Activated CD4-positive, alpha-beta T cell treated with anti-CD3 and anti-CD28 coated beads, Interleukin-10, Interleukin-2, amounts not matched to agents 100 ng/mL and 50 ng/mL, durations not matched to agents 16 hours and 8 hours (primary cell): ENCODE measurements around the gene MYO6.

Source experiments
- DNase-seq: peaks from one replicate; pipeline ENCODE4 v3.0.0-alpha.2; 2020

Gene MYO6

DNA sequence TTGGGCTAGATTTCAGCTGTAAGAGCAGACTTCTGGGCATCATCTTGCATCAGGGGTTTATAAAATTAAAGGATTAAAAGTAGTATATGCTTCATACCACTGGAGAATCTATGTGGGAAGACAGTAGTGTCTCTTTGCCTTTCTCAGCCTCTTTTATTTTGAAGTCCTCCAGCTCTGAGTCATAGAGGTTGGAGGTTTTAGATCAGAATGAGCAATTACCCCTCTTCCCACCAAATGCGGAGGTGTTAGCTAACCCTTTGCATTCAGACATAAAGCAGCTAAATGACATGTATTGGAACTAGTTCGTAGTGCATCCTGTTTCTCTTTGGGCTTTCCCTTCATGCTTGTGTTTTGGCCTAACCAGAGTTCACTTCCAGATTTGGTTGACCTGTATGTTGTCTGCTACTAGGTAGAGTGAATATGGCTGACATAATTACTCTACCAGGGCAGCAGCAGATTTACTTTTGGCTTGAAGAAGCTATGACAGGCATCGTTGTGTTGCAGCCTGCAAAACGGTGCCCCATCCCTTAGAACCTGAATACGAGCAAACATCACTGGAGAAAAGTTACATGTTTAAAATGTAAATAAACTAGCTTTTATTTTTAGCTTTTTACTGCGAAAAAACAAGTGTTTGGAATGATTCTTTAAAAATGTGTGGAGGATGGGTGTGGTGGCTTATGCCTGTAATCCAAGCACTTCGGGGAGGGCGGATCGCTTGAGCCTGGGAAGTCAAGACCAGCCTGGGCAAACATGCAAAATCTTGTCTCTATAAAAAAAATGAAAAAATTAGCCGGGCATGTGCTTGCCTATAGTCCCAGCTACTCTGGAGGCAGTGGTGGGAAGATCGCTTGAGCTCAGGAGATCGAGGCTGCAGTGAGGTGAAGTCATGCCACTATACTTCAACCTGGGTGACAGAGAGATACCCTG is 82.2 kb downstream of the MYO6 start:
- peak; percentile 89 for DNase-seq

DNA sequence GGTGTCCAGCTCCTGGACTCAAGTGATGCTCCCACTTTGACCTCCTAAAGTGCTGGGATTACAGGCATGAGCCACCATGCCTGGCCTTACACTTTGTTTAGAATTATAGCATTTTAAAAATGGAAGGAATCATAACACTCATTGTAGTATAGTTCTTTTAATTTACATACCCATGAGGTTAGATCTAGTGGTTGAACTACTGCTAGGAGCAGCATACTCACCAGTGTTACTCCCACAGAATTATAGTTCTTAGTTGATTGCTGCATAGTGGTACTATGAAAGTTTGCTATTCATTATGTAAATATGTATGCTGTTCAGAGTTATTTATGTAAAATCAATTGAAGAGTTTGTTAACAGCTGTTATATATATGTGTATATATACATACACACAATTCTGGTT is 85.4 kb downstream of the MYO6 start:
- no peak for DNase-seq

DNA sequence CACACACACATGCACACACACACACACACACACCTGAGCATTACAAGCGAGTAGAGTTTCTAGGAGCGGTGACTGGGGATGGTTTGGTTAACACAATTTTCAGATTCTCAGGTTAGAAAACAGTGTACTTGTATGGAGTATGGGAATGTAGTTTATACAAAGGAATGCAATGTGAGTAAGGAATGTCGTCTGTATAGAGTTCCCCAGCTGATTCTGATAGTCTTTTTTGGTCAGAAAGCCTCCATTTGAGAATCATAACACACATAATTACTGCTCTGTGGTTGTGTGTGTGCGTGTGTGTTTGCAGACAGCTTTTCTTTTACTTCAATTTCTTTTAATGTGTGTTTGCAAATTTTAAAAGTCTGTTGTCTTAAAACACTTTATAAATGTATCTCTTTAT is 93.2 kb downstream of the MYO6 start:
- no peak for DNase-seq

DNA sequence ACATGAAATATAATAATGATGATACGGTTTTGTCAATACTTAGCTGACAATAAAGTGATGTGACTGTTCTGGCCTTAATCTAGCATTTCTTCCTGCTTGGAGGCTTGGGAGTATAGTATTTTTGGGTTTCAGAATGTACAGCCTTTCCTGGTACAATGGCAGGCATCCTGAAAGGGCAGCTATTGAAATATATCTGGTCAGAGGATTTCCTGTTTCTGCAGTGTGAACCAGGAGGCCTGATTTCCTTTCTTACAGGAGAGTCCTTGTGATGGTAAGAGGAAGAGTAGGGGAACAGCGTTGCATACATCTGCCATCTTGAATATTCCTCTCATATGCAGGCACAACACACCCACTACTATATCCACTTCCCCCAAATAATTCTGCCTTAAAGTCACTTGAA is 93.7 kb downstream of the MYO6 start:
- no peak for DNase-seq

DNA sequence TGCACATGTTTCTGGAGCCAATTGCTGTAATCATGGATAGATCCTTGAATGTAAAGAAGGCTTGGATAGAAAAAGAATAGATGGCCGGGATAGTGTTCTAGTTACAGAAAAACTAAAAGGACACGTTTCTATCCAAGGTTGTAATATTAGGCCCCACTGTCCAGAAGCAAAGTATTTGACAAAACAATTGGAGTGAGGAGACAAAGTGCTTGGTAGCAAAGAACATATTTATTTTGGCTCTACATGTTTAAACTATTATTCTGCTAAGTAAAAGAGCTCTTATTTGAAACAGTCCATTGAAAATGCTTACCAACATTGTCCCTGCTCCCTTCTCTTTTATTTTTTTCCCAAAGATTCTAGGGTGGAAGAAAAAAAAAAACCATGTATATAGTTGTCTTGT is 94.4 kb downstream of the MYO6 start:
- DNase-seq, result no peak

DNA sequence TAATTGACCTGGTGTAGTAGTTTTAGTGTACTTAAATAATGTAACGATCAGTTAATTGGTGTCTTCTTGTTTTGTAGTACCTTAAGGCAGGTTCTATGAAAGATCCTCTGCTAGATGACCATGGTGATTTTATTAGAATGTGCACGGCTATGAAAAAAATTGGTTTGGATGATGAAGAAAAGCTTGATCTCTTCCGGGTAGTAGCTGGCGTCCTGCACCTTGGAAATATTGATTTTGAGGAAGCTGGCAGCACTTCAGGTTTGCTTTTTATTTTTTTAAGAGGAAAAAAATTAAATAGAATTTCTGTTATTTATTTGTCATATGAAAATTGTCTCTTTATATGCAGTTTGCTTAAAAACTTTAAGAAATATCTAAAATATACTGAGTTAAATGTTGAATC is 99.2 kb downstream of the MYO6 start:
- no peak for DNase-seq

DNA sequence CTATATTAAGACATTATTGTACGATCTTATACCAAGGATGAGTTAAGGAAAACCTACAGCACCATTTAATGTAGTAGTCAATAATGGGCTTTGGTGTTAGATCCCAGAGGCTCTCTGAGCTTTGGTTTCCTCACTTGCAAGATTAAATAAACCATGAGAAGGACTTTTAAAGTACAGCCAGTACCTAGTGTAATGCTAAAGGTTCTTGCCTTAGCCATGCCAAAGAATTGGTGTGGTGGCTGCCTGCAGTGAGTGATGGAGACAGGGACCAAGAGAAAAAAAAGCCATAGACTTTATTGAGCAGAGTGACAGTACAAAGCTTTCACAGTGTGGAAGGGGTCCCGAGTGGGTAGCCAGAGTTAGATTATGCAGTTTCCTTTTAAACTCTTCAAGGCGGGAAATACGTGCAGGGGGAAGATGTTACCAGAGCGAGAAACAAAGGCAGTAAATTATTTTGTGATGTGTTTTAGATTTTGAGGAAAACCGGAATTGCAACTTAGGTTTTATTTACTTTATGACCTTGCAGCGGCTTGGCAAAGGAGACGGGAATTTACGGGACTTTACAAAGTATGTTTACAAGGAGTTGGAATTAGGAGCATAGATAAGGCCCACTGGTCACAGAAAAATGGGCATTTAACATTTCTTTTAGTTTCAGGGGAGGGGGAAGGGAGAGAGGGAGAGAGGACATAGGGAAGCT is 100.4 kb downstream of the MYO6 start:
- DNase-seq, result no peak

DNA sequence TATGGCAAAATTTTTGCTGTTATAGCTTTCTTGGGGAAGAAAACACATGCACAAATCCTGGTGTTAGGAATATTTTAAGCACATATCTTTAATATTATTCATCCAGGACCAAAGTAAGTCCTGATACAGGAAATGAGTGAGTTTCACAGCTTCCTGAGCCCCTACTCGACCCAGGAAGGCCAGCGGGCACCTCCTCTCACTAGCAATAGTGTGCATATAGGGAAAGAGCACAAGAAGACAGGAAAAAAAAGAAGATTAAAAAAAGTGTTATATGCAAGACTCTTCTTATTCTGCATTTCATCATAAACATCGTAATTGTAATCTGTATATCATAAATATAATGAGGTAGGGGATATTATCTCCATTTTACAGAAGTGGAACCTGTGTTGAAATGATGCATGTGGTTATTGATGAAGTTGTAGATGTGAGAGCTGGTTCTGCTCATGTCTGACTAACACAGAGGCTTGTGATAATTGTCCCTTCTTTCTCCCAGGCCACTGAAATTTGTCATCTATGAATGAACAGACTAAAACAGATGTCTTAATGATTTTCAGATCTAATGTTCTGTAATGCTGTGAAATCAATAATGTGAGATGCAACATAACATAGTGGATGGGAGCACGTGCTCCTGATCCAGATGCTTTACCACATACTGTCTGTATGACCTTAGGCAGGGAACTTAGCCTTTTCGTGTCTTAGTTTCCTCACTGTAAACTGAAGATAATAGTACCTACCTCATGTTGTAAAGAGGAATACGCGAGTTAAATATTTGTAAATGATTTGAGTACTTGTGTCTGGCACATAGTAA is 101.2 kb downstream of the MYO6 start:
- DNase-seq, result no peak

DNA sequence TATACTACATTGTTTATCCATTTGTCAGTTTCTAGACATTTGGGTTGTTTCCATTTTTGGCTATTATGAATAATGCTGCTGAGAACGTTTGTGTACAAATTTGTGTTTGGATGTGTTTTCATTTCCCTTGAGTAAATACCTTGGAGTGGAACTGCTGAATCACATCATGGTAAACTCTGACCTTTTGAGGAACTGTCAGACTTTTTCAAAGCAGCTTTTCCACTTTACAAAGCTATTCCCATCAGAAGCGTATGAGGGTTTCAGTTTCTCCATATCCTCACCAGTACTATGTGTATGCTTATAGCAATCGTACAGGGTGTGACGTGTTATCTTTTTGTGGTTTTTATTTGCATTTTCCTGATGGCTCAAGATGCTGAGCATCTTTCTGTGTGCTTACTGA is 103.7 kb downstream of the MYO6 start:
- no peak for DNase-seq

DNA sequence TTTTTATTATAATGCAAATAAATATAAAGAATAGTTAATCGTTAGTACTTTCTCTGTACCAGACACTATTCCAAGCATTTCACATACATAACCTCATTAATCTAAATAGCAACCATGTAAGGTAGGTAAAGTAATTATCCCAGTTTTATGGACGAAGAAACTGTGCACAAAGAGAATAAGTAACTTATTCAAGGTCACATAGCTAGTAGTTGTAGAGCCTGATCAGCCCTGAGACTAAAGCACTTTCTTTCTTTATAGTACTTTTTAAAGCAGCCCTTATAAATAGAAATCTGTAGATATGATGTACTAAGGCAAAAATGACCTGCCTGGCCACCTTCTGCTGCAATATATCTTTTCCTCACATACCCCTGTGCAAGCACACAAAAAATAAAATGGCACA is 104.8 kb downstream of the MYO6 start:
- no peak for DNase-seq

DNA sequence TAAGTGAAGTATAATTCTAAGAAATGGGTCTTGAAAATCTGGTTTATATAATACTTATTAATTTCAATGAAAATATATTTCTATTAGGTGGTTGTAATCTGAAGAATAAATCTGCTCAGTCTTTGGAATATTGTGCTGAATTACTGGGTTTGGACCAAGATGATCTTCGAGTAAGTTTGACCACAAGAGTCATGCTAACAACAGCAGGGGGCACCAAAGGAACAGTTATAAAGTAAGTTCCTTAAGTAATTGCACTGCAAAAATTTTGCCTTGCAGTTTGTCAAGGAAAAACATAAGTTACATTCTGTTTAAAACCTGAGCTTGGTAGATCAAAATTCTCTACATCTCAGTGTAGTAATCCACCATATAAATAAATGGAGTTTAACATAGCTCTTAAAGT is 106.0 kb downstream of the MYO6 start:
- DNase-seq, result peak; percentile 38

DNA sequence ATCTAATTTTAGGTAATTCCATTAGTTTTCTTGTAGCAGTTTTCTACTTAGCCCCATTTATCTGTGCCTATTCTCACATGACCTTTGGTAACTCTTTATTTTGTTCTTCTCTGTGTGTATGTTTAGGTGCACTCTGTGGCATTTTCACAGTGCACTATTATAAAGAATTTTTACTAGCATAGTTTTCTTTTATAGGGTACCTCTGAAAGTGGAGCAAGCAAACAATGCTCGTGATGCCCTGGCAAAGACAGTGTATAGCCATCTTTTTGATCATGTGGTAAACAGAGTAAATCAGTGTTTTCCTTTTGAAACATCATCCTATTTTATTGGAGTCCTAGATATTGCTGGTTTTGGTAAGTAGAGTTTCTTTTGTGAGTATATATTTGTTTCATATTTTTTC is 107.9 kb downstream of the MYO6 start:
- DNase-seq, result no peak

DNA sequence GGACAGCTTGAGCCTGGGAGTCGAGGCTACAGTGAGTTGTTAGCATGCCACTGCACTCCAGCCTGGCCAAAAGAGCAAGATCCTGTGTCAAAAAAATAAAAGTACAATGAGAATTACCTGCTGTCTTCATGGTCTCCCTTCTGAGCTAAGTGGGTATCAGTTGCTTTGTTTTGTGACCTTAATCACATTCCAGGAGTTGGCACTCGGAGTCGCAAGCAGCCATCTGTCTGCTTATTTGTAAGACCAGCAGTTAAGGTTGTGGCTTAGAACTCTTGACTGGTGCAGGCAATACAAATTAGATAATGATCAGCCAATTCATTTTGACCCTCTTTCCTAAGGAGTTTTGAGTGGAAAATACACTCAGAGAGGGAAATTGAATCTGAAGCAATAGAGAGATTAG is 114.0 kb downstream of the MYO6 start:
- no peak for DNase-seq

DNA sequence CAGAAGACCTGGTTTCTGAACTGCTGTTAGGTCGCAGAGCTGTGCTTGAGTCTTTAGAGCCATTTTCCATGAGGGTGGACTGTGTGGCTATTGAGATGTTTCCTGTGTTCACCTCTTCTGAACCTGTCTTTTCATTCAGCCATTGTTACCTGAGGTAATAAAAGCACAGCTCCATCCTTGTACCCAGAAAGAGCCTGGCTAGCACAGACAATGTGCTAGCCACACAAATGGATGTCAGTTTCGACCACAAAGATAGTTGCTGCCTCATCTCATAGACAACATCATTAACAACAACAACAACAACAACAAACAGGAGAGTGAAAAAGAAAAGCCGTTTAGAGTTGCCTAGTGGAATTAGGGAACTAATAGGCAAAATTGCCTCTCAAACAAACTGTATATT is 114.7 kb downstream of the MYO6 start:
- DNase-seq, result no peak

DNA sequence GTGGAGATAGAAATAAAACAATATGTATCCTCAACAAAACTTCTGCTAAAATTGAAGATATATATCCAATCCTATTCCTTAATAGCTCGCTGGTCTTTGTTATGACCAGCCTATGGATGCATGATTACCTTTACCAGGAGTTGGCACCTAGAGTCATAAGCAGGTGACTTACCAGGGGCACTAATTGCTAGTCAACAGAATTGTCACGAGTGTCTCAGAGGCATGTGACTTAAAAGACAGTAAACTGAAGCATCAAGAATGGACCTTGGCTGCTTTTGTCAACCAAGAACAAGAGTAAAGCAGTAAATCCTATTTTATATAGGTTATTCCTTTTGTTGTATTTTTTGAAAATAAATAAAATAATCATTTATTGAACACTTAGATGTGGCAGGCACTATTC is 115.4 kb downstream of the MYO6 start:
- DNase-seq, result no peak

DNA sequence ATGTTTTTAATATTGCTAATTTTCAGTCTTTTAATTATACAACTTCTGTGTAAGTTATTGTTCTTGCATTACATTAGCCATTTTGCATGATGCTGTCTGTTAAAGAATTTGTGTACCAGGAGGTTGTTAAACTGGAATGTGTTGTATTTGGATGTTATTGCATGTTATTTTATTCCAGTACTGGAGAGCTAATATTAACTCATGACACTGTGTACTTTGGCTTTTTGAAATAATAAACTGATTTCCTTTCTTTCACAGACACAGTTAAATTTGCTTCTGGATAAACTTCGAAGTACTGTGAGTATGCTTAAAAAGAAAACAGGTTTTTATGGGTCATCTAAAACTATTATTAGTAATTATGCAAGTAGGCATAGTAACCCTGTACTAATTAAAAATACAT is 121.3 kb downstream of the MYO6 start:
- DNase-seq, result no peak

DNA sequence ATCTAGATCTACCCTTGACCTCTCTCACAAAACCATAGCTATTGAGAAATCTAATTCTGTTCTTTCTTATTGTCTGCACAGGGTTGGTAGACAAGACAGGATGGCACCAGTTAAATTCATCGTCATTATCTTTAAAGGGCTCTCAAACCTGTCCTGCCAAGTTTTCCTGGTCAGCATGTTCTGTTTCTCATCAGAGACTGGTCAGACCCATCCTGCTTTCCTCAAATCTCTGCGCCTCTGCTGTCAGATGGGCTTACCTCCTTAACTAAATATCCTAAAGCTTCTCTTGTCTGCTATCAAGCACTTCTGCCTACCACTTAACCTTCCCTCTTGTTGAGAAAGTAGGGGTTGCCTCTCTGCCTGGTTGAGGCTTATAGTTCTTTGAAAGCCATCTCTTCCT is 125.2 kb downstream of the MYO6 start:
- no peak for DNase-seq

DNA sequence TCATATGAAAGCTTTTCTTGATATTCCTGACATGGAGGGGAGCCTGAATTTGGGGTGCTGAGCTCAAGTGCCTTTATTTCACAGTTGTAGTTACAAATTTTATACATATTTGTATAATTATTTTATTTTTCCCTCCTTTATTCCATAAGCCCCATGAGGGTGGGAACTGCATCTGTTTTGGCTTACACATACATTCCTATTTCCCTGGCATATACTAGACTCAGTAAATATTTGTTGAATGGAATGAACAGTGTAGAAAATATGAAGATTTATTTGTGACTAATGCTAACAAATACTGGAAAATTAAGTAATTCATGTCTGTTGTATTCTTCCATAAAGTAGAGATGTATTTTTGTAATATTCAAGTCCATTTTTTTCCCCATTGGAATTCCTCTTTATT is 127.1 kb downstream of the MYO6 start:
- no peak for DNase-seq

DNA sequence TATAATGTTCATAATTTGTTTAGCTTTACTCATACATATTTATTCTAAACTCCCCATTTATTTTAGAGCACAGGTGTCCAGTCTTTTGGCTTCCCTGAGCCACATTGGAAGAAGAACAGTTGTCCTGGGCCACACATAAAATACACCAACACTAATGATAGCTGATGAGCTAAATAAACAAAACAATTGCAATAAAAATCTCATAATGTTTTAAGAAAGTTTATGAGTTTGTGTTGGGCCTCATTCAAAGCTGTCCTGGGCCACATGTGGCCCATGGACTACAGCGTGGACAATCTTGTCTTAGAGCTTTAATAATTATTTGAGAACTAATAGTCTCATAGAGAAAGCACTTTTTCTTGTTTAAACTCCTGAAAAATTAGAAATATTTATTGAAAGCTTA is 131.3 kb downstream of the MYO6 start:
- DNase-seq, result no peak

DNA sequence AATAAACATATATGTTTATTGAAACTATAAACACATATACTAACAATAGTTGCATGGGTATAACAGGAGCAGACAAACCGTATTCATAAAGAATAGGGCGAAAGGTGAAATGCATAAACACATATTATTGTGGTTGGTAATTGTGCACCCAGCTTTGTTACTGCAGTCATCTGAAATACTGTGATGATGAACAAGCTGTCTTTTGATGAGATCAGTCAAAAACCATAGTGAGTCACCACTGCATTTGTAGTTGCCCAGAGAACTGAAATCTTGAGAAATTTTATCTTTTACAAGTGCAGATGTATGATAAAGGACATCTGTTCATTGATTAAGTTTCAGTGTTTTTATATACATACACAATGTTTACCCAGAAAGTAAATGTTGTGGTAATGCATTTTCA is 133.7 kb downstream of the MYO6 start:
- DNase-seq, result no peak

DNA sequence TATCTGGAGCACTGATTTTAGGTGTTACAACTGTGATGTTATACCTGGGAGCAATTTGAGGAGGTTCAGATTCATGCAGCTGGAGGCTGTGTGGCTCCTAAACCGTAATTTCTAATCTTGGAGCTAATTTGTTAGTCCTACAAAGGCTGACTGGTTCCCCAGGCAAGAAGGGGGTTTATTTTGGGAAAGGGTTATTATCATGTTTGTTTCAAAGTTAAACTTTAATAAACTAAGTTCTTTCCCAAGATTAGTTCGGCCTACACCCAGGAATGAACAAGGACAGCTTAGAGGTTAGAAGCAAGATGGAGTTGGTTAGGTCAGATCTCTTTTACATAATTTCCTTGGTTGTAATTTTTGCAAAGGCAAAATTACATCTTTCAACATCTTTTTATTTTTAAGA is 135.8 kb downstream of the MYO6 start:
- DNase-seq, result no peak

DNA sequence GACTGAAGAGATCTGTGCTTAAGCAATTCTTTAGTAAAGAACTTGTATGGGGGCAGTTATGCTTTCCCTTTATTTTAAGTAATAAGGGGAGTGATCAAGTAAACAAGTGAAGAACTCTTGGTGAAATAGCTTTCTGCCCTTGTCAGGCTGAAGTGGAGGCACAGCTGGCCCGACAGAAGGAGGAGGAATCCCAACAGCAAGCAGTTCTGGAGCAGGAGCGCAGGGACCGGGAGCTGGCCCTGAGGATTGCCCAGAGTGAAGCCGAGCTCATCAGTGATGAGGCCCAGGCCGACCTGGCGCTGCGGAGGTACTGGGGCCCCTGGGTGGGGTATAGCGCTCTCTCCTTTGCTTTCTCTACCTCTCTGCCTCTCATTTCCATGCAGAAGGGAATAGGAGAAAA is 143.3 kb downstream of the MYO6 start:
- DNase-seq, result no peak

DNA sequence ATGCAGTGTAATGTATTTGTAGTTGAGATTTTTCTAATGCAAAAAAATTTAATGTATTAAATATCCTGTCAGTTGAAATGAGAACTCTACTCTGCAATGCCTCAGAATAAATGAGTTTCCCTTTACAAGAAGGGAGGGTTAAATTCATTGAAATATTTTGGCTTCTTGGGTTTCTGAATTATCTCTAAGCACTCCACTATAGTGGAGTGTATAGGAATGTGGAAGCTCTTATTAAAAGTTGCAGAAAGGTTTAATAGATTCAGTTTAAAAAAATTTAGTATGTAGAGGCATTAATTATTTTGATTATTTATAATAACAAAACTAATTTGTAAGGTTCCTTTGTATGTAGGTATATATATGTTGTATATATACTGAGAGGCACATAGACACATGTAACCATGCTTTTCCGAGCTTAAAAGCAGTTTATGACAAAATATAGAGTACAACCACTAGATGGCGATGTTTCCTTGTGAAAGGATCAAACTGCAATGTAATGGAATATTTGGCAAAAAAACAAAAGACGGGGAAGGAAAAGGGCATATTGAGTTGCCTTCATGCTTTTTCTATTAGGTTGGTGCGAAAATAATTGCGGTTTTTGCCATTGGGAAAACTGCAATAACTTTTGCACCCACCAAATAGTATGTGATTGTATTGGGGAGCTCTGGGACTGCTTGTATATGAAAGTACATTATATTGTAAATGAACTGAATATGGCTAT is 144.2 kb downstream of the MYO6 start:
- DNase-seq, result peak; percentile 55
